ENCODE results near the gene PATJ. TPM values are rescaled to one million over a fixed set of nuclear protein-coding genes. Genes with fewer than 3 reads are reported as not detected.

Gene PATJ
- total and polyA plus RNA-seq, 2 of the 13 experiments (the other 11 are each of a cell fraction or from before 2014, with no cell fraction given): 6.2 to 16.8 TPM

DNA sequence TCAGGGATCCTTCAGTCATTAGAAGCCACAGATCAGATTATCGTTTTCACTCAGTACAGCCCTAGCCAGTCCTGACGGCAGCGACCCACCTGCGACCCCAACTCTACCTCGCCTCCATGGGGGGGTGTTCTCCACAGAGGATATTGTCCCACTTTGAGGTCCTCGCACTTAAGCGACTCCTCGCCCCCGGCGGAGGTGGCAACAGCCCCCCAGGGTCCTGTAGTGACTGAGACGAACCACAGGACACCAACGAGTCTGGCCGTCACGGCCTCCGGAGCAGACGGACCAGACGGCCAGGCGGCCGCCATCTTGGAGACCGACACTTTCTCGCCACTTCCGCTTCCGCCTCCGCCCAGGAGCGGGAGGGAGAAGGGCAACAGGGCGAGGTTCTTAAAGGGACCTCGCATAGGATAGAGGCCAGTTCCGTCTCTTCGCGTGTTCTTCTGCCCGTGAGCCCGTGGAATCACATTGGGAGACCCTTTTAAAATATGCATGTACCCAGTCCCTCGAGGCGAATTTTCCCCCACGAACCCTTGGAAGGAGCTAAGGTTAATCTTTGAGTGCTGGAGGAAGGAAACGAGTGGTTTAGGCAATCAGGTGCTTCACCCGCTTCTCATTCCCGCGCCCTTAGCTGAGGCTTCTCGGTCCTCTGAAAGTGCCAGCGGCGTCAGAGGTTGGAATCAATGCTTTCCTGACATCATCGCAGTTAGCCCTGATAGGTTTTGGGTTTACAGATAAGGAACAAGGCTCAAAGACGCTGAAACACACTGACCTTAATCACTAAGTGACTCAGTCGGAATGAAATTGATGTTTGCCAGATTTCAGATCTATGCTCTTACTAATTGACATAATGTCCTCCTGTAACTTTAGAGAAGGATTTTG is 17.2 kb upstream of the PATJ start, which contains the start of gene TM2D1 (continued):
- TF ChIP-seq, protein P1, sequence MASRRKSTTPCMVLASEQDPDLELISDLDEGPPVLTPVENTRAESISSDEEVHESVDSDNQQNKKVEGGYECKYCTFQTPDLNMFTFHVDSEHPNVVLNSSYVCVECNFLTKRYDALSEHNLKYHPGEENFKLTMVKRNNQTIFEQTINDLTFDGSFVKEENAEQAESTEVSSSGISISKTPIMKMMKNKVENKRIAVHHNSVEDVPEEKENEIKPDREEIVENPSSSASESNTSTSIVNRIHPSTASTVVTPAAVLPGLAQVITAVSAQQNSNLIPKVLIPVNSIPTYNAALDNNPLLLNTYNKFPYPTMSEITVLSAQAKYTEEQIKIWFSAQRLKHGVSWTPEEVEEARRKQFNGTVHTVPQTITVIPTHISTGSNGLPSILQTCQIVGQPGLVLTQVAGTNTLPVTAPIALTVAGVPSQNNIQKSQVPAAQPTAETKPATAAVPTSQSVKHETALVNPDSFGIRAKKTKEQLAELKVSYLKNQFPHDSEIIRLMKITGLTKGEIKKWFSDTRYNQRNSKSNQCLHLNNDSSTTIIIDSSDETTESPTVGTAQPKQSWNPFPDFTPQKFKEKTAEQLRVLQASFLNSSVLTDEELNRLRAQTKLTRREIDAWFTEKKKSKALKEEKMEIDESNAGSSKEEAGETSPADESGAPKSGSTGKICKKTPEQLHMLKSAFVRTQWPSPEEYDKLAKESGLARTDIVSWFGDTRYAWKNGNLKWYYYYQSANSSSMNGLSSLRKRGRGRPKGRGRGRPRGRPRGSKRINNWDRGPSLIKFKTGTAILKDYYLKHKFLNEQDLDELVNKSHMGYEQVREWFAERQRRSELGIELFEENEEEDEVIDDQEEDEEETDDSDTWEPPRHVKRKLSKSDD (CRISPR knock-in tag; IDR thresholded peaks at IDR 0.05; ENCODE audit: low read depth): peak; percentile 77
- TF ChIP-seq ZNF12 (CRISPR knock-in tag; IDR thresholded peaks at IDR 0.05) (no peak), NR1H2 (CRISPR knock-in tag; IDR thresholded peaks at IDR 0.05; ENCODE audit: borderline replicate concordance, low read depth) (no peak), RBFOX2 (IDR thresholded peaks at IDR 0.05; ENCODE audit: low read depth, low read length) (peak; percentile 89), GABPB1 (CRISPR knock-in tag; IDR thresholded peaks at IDR 0.05) (peak; percentile 99), DR1 (CRISPR knock-in tag; IDR thresholded peaks at IDR 0.05) (peak; percentile 79; the same call in 1 of the 2 replicates), MIER3 (CRISPR knock-in tag; IDR thresholded peaks at IDR 0.05; ENCODE audit: borderline replicate concordance) (peak; percentile 53; the same call in 1 of the 2 replicates), ZKSCAN1 (IDR thresholded peaks at IDR 0.05; ENCODE audit: low read length) (no peak), ZNF782 (CRISPR knock-in tag; IDR thresholded peaks at IDR 0.05; ENCODE audit: borderline replicate concordance) (0 out of 2 replicates have a peak, but pooled peaks have one; percentile 46), ZNF776 (CRISPR knock-in tag; IDR thresholded peaks at IDR 0.05) (peak; percentile 94), ZNF121 (CRISPR knock-in tag; IDR thresholded peaks at IDR 0.05) (peak; percentile 33; the same call in 1 of the 2 replicates), ZNF703 (CRISPR knock-in tag; IDR thresholded peaks at IDR 0.05; ENCODE audit: borderline replicate concordance) (no peak), ESRRA (CRISPR knock-in tag; IDR thresholded peaks at IDR 0.05; ENCODE audit: low read depth) (peak; percentile 75; the same call in 1 of the 2 replicates), GZF1 (CRISPR knock-in tag; IDR thresholded peaks at IDR 0.05) (0 out of 2 replicates have a peak, but pooled peaks have one; percentile 60), KAT7 (CRISPR knock-in tag; IDR thresholded peaks at IDR 0.05; ENCODE audit: borderline replicate concordance) (peak; percentile 92)
- TF ChIP-seq, protein P2, sequence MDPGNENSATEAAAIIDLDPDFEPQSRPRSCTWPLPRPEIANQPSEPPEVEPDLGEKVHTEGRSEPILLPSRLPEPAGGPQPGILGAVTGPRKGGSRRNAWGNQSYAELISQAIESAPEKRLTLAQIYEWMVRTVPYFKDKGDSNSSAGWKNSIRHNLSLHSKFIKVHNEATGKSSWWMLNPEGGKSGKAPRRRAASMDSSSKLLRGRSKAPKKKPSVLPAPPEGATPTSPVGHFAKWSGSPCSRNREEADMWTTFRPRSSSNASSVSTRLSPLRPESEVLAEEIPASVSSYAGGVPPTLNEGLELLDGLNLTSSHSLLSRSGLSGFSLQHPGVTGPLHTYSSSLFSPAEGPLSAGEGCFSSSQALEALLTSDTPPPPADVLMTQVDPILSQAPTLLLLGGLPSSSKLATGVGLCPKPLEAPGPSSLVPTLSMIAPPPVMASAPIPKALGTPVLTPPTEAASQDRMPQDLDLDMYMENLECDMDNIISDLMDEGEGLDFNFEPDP (CRISPR knock-in tag; conservative IDR thresholded peaks at IDR 0.05): 0 out of 2 replicates have a peak, but pooled peaks have one; percentile 92
- TF ChIP-seq, protein P3, sequence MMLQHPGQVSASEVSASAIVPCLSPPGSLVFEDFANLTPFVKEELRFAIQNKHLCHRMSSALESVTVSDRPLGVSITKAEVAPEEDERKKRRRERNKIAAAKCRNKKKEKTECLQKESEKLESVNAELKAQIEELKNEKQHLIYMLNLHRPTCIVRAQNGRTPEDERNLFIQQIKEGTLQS (CRISPR knock-in tag; IDR thresholded peaks at IDR 0.05): no peak
- TF ChIP-seq, protein P4, sequence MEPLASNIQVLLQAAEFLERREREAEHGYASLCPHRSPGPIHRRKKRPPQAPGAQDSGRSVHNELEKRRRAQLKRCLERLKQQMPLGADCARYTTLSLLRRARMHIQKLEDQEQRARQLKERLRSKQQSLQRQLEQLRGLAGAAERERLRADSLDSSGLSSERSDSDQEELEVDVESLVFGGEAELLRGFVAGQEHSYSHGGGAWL (CRISPR knock-in tag; IDR thresholded peaks at IDR 0.05): peak; percentile 78; the same call in 1 of the 2 replicates
- TF ChIP-seq, protein P5, sequence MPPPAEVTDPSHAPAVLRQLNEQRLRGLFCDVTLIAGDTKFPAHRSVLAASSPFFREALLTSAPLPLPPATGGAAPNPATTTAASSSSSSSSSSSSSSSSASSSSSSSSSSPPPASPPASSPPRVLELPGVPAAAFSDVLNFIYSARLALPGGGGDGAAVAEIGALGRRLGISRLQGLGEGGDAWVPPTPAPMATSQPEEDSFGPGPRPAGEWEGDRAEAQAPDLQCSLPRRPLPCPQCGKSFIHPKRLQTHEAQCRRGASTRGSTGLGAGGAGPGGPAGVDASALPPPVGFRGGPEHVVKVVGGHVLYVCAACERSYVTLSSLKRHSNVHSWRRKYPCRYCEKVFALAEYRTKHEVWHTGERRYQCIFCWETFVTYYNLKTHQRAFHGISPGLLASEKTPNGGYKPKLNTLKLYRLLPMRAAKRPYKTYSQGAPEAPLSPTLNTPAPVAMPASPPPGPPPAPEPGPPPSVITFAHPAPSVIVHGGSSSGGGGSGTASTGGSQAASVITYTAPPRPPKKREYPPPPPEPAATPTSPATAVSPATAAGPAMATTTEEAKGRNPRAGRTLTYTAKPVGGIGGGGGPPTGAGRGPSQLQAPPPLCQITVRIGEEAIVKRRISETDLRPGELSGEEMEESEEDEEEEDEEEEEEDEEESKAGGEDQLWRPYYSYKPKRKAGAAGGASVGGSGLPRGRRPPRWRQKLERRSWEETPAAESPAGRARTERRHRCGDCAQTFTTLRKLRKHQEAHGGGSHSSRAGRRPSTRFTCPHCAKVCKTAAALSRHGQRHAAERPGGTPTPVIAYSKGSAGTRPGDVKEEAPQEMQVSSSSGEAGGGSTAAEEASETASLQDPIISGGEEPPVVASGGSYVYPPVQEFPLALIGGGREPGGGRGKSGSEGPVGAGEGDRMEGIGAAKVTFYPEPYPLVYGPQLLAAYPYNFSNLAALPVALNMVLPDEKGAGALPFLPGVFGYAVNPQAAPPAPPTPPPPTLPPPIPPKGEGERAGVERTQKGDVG (CRISPR knock-in tag; IDR thresholded peaks at IDR 0.05; ENCODE audit: borderline replicate concordance): peak; percentile 58; the same call in 1 of the 2 replicates
- TF ChIP-seq, protein P6, sequence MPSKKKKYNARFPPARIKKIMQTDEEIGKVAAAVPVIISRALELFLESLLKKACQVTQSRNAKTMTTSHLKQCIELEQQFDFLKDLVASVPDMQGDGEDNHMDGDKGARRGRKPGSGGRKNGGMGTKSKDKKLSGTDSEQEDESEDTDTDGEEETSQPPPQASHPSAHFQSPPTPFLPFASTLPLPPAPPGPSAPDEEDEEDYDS (CRISPR knock-in tag; IDR thresholded peaks at IDR 0.05): peak; percentile 94
